Heart right ventricle (tissue), 16 donors: ENCODE measurements around the gene FCN1. TPM values are rescaled to one million over a fixed set of nuclear protein-coding genes. Genes with fewer than 3 reads are reported as not detected.

Source experiments
- ATAC-seq, 8 donors: fragments of 200-7000 bp; cut with Tn5 transposase; one replicate each; pipeline ENCODE4 v1.9.1; 2020; ENCODE audit warnings: mild to moderate bottlenecking in 8 of 8, moderate library complexity in 8 of 8, moderate number of reproducible peaks in 1 of 8
- DNase-seq, 2 donors: peaks; one replicate each; pipeline ENCODE4 v3.0.0-alpha.2; 2020
- H3K27ac ChIP-seq, 10 donors: fragments of 200-600 bp; sonication (generic) in 2 of 10; one replicate each; pipeline versions ENCODE4 v1.5.0 to v1.8.0; 2020 to 2022; ENCODE audit warnings: mild to moderate bottlenecking in 3 of 10
- H3K27me3 ChIP-seq, 7 donors: fragments of 200-600 bp; one replicate each; pipeline ENCODE4 v1.8.0; 2021 to 2022; ENCODE audit warnings: mild to moderate bottlenecking in 2 of 7
- H3K36me3 ChIP-seq, 9 donors: fragments of 200-600 bp; sonication (generic) in 1 of 9; one replicate each; pipeline versions ENCODE4 v1.5.0 to v1.8.0; 2020 to 2022; ENCODE audit warnings: mild to moderate bottlenecking in 2 of 9
- H3K4me1 ChIP-seq, 9 donors: fragments of 200-600 bp; sonication (generic) in 1 of 9; one replicate each; pipeline versions ENCODE4 v1.5.0 to v1.8.0; 2020 to 2022; ENCODE audit warnings: mild to moderate bottlenecking in 4 of 9
- H3K4me3 ChIP-seq, 10 donors: fragments of 200-600 bp; sonication (generic) in 2 of 10; one replicate each; pipeline versions ENCODE4 v1.5.0 to v1.8.0; 2020 to 2022; ENCODE audit warnings: mild to moderate bottlenecking in 7 of 10, moderate library complexity in 2 of 10
- H3K9me3 ChIP-seq, 11 donors: fragments of 200-600 bp in 10 of 11; sonication (generic) in 2 of 11; one replicate each; pipeline versions ENCODE4 v1.5.0 to v1.8.0; 2013 to 2022; ENCODE audit warnings: mild to moderate bottlenecking in 2 of 11, control low read depth in 1 of 11, moderate library complexity in 1 of 11
- WGBS, 2 donors: extraction: QIAGEN DNeasy Blood & Tissue Kit; methylation state at CpG; one replicate each; pipeline ENCODE4 v1.1.7; 2013; ENCODE audit warnings: inconsistent platforms in 1 of 2; 5-methylcytosine and 5-hydroxymethylcytosine counted together
- intact Hi-C, 10 donors: fragments of 100-400 bp; cut with DNase I; formaldehyde crosslinking; loops; one replicate each; pipeline versions ENCODE4 v1.11.1 to v1.14.2; 2022
- polyA plus RNA-seq, 2 donors: library from polyadenylated mRNA; stranded (reverse); fragments of 200-250 nt; gene quantifications; one replicate each; pipeline ENCODE4 v1.2.3, GENCODE V29; 2013
- total RNA-seq, 10 donors: library from RNA; stranded (reverse); fragmentation: NEBNext Ultra II Directional in 3 of 10; extraction: Animal tissue kit (Norgen Biotek cat#: 25700) in 3 of 10; gene quantifications; one replicate each; pipeline versions ENCODE4 v1.2.1 to v1.2.4, GENCODE V29; 2021 to 2023
- TF ChIP-seq, protein P1 (sequence below), 9 donors: fragments of 200-600 bp; sonication (generic) in 2 of 9; IDR thresholded peaks; one replicate each; pipeline versions ENCODE4 v1.5.0 to v1.8.0; 2021 to 2022; ENCODE audit warnings: antibody characterized with exemption in 9 of 9, mild to moderate bottlenecking in 5 of 9, moderate library complexity in 1 of 9
- donor health status: Arrhythmogenic right ventricular cardiomyopathy.
- donor health status: ischemic (EF 13 %, LVEDD 7.1; RV severe dilation, severe dysfunction).
- donor health status: healthy with polysubstance abuse.
- donor health status: DM: no; HTN: yes; CAD: no.
- donor health status: DM: no; HTN: no; CAD: no.
- donor health status: ischemic (EF 25% LVEDD 6.9; RV normal size, moderate dysfunction).
- donor health status: ischemic (EF 25% LVEDD 5.7; RV mildly dilated, moderate dysfunction).
- donor health status: healthy.
- donor health status: DM: yes; HTN: yes; CAD: no.
- donor health status: Ischemic cardiomyopathy.
- donor health status: ischemic (EF 35%, LVEDD 5.7; RV mildly dilated, moderate dysfunction).
- donor health status: nonischemic (EF 11% LVEDD 7.7; RV severe dilation, severe dysfunction).
- donor health status: DM: yes; HTN: yes; CAD: no.
- donor health status: PGD.
- donor health status: ischemic (EF 29% LVEDD 5.4; RV normal size, mild dysfunction).
- donor health status: nonischemic (EF 23%, LVEDD 6.1; RV moderate dilation, normal function).

Gene FCN1
- total and polyA plus RNA-seq, 12 donors: 0.97 to 64.7 (median 2.7) TPM

DNA sequence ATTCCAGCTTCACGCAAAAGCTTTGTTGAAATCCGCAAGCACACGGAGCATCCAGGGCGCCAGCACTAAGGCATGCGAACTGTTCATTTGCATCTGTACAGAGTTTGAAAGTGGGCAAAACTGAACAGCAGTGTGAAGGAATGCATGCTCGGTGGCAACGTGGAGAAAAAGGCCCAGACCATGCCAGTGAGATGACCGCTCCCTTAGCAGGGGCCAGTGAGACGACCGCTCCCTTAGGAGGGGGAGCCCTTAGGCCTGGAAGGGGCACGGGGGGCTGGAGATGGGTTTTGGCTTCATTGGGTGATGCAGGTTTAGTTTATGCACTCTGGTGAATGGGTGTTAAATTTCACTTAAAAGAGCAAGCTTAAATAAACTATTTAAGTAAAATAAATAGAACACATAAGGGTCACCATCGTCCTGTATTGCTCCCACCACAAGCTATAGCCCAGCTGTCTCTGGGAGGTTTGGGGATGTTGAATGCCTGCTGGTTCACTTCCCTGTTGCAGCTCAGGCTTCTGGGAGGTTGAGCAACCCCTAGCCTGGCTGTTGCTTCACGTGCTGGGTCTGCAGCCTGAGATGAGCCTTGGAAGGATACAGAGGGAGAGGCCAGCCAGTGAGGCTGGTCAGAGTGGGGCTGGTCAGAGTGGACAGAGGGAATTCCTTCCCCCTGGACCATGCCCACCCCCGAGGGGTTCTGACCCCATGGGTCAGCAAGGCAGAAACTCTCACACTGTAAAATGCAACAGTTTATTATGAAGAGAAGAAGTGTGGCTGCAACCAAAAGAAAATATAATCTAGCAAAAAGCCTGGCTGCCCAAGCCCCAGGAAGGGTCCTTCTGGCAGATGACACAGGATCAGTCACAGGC is 4.6 kb upstream of the FCN1 start:
- ATAC-seq: peak; percentile 23 to 78 (median 62)
- peak in 1 of 2 donors; percentile 44 for DNase-seq
- WGBS, 2 donors: 84 to 86% methylated on average over 14 of the region's 14 CpGs
- TF ChIP-seq, protein P1, sequence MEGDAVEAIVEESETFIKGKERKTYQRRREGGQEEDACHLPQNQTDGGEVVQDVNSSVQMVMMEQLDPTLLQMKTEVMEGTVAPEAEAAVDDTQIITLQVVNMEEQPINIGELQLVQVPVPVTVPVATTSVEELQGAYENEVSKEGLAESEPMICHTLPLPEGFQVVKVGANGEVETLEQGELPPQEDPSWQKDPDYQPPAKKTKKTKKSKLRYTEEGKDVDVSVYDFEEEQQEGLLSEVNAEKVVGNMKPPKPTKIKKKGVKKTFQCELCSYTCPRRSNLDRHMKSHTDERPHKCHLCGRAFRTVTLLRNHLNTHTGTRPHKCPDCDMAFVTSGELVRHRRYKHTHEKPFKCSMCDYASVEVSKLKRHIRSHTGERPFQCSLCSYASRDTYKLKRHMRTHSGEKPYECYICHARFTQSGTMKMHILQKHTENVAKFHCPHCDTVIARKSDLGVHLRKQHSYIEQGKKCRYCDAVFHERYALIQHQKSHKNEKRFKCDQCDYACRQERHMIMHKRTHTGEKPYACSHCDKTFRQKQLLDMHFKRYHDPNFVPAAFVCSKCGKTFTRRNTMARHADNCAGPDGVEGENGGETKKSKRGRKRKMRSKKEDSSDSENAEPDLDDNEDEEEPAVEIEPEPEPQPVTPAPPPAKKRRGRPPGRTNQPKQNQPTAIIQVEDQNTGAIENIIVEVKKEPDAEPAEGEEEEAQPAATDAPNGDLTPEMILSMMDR (IDR thresholded peaks at IDR 0.05): no peak
- Histone ChIP-seq H3K9me3 (peaks cover 0 to 23% (median 11%) of the 10 kb centered on the region in 11 donors), H3K27me3 (peaks cover 0 to 8% (median 3%) of the 10 kb centered on the region in 7 donors), H3K4me1 (peaks cover 0 to 68% (median 0%) of the 10 kb centered on the region in 9 donors), H3K27ac (peak overlapping the region in 1 of 10 donors; percentile 75), H3K4me3 (no peak overlapping the region), H3K36me3 (no peaks in the 10 kb centered on the region)
- intact Hi-C loops: no loop called here

GRCh38 chr9:134919303-134919702 is 1.6 kb upstream of the FCN1 start:
- DNase-seq (no peak), ATAC-seq (no peak)
- no peaks in the 10 kb centered on the region for H3K36me3 ChIP-seq
- TF ChIP-seq, protein P1 (IDR thresholded peaks at IDR 0.05): no peak
- peaks cover 0 to 54% (median 0%) of the 10 kb centered on the region in 9 donors for H3K4me1 ChIP-seq
- H3K4me3 ChIP-seq: no peak overlapping the region
- H3K9me3 ChIP-seq: peaks cover 0 to 23% (median 11%) of the 10 kb centered on the region in 11 donors
- H3K27ac ChIP-seq: no peak overlapping the region
- WGBS, 2 donors: 93 to 94% methylated on average over 3 of the region's 3 CpGs
- intact Hi-C loops: no loop called here
- peaks cover 0 to 35% (median 10%) of the 10 kb centered on the region in 7 donors for H3K27me3 ChIP-seq

GRCh38 chr9:134918646-134919045 is 934 bp upstream of the FCN1 start:
- H3K4me1 ChIP-seq: peaks cover 0 to 50% (median 0%) of the 10 kb centered on the region in 9 donors
- no peak for ATAC-seq
- TF ChIP-seq, protein P1 (IDR thresholded peaks at IDR 0.05): no peak
- H3K4me3 ChIP-seq: no peak overlapping the region
- intact Hi-C loops: no loop called here
- peaks cover 0 to 3% (median 0%) of the 10 kb centered on the region in 9 donors for H3K36me3 ChIP-seq
- H3K9me3 ChIP-seq: peaks cover 0 to 23% (median 11%) of the 10 kb centered on the region in 11 donors
- peak overlapping the region in 1 of 10 donors; percentile 13 for H3K27ac ChIP-seq
- no peak for DNase-seq
- peaks cover 0 to 39% (median 10%) of the 10 kb centered on the region in 7 donors for H3K27me3 ChIP-seq
- WGBS, 2 donors: 93 to 94% methylated on average over 10 of the region's 10 CpGs

- DNase-seq (no peak), ATAC-seq (no peak)
- Histone ChIP-seq H3K27me3 (peaks cover 0 to 39% (median 10%) of the 10 kb centered on the region in 7 donors), H3K4me1 (peaks cover 0 to 27% (median 0%) of the 10 kb centered on the region in 9 donors), H3K4me3 (peak overlapping the region in 1 of 10 donors; percentile 49), H3K36me3 (peaks cover 0 to 14% (median 0%) of the 10 kb centered on the region in 9 donors), H3K27ac (peak overlapping the region in 1 of 10 donors; percentile 73), H3K9me3 (peaks cover 0 to 23% (median 11%) of the 10 kb centered on the region in 11 donors)
- intact Hi-C loops: no loop called here
- TF ChIP-seq, protein P1 (IDR thresholded peaks at IDR 0.05): no peak
- WGBS, 2 donors: 90 to 91% methylated on average over 8 of the region's 8 CpGs
Observed at GRCh38 chr9:134916161-134916665, 1.5 kb downstream of the FCN1 start.
